NCI-H2196 (cell line): Measurements from ENCODE around the gene ATP5F1E.

Experiments used
- DNase-seq: peaks from one replicate; lab custom pipeline; 2025; ENCODE audit not compliant: unreplicated experiment; lab: John Stamatoyannopoulos, UW

ATP5F1E gene

GRCh38 chr20:59032023-59032712 lies at the start of gene ATP5F1E:
ATP5F1E (minus strand) TSS chr20:59032335; CDS start chr20:59032251, 84 bp downstream.
- DNase-seq: peak; percentile 95

DNA sequence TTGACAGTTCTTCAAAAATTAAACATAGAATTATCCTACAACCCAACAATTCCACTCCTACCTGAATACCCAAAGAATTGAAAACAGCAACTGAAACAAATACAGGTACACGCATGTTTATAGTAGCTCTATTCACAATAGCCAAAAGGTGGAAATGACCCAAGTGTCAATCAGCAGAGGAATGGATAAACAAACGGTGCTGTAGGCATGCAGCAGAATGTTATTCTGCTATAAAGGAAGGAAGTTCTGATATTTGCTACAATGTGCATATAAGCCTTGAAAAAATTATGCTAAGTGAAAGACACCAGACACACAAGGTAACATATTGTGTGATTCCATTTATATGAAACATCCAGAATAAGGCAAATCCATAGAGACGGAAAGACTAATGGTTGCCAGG lies 48.9 kb upstream of the ATP5F1E start:
- DNase-seq: no peak

- no peak for DNase-seq
Observed at GRCh38 chr20:59078231-59078630, 46.1 kb upstream of the ATP5F1E start.

DNA sequence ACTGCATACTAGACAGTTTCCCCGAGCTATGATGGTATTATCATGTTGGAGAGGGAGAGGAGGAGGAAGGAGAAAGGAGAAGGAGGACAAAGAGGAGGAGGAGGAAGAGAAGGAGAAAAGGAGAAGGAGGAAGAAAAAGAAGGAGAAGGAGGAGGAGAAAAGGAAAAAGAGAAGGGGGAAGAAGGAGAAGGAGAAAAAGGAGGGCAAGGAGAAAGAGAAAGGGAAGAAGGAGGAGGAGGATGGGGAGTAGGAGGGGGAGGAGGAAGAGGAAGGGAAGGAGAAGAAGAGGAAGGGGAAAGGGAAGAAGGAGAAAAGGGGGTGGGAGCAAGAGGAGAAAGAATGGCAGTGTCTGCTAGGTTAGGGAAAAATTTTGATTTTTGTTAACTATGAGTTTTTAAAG lies 45.6 kb upstream of the ATP5F1E start:
- DNase-seq: no peak

- no peak for DNase-seq
Observed at GRCh38 chr20:59075934-59076508, 43.9 kb upstream of the ATP5F1E start.

DNA sequence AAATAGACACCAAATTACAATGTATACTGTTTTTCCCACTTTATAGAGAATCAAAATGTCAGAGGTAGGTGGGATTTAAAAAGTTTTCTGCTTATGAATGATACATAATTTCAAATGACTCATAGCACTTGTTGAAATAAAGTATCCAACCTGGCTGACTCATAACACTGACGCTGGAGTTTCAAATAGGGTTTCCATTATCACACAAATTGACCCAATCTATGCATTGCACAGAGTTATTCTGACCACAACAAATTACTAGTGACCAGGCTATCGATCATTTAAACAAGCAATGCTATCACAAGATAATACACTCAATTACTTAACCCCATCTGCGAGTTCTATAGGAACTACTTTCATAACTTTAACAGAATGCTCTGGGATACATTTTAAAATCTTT lies 42.3 kb upstream of the ATP5F1E start:
- DNase-seq: no peak

DNA sequence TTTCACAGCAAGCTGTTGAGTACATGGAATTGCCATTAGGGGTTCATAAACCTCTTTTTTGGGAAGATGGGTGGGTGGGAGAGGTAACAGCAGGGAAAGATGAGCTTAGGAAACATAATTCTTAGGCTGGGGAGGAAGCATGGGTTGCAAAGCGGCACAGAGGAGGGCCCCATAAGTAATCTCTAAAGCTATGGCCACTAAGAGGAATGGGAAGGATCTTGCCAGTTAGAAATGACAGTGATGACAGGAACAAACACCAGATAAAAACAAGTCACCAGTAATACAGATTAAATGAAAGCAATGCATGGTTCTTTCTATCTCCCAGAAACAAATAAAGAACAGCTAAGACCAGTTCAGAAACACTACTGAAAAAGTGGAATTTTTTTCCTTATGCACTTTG lies 41.4 kb upstream of the ATP5F1E start:
- DNase-seq: no peak

DNA sequence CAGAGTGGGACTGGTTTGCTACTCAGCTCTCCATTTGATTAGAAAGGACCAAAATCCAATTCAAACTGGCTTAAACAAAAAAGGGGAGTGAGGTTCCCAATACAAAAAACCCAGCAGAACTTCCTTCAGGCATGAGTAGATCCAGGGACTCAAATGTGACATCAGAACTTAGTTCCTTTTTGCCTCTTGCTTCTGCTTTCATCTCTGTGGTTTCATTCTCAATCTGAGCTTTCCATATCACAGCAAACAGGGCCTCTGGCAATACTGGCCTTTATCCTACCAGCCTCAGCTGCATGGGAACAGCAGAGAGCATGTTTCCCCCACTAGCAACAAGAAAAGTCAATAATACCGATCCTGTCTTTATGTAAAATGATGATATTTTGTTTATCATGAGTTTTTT lies 39.1 kb upstream of the ATP5F1E start:
- no peak for DNase-seq

- DNase-seq: no peak
Observed at GRCh38 chr20:59069026-59069425, 36.9 kb upstream of the ATP5F1E start.

GRCh38 chr20:59068534-59068933 lies 36.4 kb upstream of the ATP5F1E start:
- no peak for DNase-seq

GRCh38 chr20:59064214-59064722 lies 32.1 kb upstream of the ATP5F1E start:
- DNase-seq: no peak

DNA sequence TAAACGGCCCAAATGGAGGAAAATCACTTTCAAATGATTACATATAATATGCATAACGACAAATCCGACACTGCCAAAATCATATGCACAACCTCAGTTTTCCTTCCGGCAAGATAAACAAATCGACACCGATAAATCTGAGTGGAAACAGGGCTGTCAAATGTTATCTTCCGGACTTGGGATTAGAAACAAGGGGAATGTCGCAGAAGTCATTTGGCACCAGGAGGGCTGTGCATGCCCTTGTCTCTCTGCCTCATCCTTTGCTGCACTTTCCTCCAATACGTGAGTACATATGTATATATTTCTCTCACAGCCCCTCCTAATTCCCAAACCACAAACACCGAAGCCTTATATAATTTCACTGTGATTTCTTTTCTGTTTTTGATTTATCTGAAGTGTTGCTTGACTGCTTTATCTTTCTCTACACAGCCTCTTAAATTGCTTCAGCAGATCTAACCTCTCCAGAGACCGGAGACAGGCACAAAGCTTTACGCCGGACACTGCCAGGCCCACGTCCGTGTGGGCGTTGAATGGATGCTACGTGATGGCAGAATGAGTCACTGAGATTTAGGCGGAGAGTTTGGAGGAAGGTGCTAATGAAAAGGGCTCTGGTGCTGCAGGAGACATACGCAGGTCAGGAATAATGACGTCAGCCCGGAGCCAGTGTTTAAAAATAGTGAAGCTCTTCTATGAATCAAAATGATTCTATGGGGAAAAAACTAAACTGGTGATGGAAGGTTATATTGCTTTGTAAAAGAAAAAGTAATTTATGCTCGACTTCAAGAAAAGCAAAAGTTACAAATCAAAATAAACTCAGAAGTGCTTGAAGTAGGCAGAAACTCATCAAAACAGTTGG lies 31.5 kb upstream of the ATP5F1E start:
- no peak for DNase-seq

DNA sequence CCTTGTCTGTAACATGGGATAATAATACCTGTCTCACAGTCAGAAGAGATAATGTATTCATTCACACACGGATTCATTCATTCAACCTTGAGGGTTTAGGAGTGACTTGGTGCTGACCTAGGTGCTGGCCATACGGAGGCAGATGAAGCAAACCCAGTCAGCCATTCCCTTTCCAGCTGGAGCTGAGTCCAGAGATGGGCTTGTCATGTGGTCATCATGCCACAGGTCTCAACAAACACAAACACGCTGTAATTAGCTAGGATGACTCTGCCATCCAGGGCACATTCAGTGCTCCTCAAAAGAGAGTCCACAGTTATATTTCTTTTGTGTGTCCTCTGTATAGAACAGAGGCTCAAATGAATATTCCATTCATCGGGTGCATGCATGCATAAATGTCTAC lies 29.9 kb upstream of the ATP5F1E start:
- no peak for DNase-seq

GRCh38 chr20:59055302-59055701 lies 23.2 kb upstream of the ATP5F1E start:
- no peak for DNase-seq

GRCh38 chr20:59051666-59052185 lies 19.6 kb upstream of the ATP5F1E start:
- DNase-seq: no peak

- no peak for DNase-seq
Observed at GRCh38 chr20:59050437-59050836, 18.3 kb upstream of the ATP5F1E start.

- no peak for DNase-seq
Observed at GRCh38 chr20:59048681-59049030, 16.5 kb upstream of the ATP5F1E start.

DNA sequence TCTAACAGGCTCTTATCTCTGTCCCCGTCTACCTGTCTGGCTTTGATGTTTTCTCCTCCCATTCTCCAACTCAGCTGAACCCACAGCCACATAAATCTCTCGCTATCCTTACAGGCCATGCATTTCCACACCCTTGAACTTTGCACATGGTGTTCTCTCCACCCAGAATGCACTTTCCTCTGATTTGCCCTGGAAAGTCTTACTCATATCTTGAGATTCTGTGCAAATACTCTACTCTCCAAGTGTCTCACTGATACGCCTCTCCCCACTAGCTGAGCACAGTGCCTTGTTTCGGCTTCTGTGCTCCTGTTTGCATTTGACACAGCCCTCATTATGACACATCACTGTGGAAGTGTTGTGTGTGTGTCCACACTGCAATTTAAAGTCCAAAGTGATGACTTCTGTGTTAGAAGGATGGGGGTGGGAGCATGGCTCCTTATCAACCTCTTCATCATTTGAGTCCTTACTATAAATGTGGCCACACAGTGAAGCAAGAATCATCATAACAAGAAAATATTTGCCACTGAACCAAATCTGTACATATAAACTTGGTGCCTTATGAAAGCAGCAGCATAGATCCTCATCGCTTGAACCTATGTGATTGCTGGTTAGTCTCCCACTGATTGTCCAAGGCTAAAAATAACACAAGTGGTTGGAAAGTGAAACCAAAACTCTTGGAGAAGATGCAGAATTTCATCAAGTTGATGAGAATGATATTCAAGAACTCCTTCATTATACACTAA lies 16.0 kb upstream of the ATP5F1E start:
- no peak for DNase-seq

- DNase-seq: no peak
Observed at GRCh38 chr20:59046862-59047261, 14.7 kb upstream of the ATP5F1E start.

DNA sequence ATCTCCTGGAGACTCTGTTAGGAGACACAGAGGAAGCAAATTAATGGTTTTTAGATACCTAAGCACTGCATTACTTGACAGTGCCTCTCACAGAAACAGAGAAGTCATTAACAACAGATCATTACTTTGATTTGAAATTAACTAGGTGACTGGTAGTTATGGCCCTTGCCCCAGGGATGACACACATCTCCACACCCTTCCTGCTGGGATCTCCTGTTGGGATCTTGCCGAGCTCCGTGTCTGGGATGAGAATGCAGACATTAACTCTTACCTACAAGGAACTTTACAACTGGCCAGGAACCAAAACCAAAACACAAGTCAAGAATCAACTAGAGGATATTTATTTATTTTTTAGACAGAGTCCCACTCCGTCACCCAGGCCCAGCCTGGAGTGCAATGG lies 12.7 kb upstream of the ATP5F1E start:
- DNase-seq: no peak

DNA sequence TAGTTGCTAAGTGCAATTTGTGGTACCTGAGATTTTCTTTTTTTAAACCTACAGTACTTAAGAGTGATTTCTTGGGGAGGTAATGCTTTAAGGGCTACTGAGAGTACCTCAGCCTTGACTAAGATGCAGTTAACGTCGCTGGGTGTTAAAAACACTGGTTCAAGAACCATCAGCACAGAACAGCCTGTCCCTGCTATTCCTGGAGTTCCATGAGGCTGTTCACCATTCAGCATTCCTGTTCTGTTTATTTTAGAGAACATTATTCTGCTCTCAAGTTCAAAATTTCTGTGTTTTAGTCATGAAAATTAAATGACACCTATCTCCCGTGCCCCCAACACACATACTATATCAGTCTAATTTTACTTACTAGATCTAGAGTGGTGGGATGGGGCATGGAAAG lies 12.2 kb upstream of the ATP5F1E start:
- DNase-seq: no peak
